Hematopoietic multipotent progenitor cell (in vitro differentiated cells): ENCODE results near the gene PRR18. TPM values are rescaled to one million over a fixed set of nuclear protein-coding genes. Genes with fewer than 3 reads are reported as not detected.

Experiments
- DNase-seq, 3 donors: peaks; one replicate each; pipeline ENCODE4 v3.0.0-alpha.2; 2011 to 2015; ENCODE audit warnings: low read depth in 2 of 3, low spot score in 2 of 3
- total RNA-seq: library from RNA; depleted of rRNA; stranded (reverse); fragments of >200 nt; gene quantifications from one replicate; pipeline ENCODE4 v1.2.3, GENCODE V29; 2012

PRR18 gene
- total RNA-seq, 1 donor: not detected

DNA sequence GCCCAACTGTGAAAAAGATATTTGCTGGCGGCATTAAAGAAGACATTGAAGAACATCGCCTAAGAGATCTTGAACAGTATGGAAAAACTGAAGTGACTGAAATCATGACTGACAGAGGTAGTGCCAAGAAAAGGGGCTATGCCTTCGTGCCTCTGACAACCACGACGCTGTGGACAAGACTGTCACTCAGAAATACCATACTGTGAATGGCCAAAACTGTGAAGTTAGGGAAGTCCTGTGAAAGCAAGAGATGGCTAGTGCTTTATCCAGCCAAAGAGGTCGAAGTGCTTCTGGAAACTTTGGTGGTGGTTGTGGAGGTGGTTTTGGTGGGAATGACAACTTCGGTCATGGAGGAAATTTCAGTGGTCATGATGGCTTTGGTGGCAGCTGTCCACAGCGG is 26.7 kb upstream of the PRR18 start:
- no peak for DNase-seq

DNA sequence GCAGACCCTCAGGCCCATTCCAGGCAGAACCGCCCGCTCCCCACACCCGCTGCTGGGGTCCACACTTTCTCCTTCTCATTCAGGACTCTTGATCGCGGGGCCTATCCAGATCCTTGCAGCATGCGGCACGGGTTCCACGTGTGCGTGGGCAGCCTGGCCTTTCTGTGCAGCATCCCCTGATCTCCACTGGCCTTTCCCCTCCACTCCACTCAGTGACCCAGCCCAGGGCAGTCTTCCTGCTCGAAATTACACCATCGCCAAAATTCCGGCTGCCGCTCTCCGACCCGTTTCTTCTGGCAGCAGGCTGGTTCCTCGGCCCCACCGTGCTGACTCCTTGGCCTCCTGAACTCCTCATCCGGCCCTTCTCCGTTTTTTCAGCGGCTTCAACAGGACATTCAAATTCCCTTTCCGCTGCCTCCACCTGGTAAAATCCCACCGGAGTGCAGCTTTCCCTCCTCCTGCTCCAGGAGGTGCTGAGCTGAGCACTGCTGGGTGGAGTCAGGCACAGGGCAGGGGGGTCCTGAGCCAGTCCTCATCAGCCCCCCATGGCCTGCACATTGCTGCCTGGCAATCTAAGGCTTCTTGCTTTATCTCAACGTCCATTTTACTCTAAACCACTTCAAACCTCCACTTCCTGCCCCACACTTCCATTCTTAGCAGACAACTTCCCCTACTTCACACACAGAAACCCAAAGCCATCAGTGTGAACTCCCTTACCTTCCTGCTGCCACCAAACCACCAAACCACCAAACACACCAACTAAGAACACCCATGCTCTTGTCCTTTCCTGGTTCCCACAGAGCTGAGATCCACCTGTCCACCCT is 25.2 kb upstream of the PRR18 start:
- peak in 2 of 3 donors; percentile 47 to 73 for DNase-seq

DNA sequence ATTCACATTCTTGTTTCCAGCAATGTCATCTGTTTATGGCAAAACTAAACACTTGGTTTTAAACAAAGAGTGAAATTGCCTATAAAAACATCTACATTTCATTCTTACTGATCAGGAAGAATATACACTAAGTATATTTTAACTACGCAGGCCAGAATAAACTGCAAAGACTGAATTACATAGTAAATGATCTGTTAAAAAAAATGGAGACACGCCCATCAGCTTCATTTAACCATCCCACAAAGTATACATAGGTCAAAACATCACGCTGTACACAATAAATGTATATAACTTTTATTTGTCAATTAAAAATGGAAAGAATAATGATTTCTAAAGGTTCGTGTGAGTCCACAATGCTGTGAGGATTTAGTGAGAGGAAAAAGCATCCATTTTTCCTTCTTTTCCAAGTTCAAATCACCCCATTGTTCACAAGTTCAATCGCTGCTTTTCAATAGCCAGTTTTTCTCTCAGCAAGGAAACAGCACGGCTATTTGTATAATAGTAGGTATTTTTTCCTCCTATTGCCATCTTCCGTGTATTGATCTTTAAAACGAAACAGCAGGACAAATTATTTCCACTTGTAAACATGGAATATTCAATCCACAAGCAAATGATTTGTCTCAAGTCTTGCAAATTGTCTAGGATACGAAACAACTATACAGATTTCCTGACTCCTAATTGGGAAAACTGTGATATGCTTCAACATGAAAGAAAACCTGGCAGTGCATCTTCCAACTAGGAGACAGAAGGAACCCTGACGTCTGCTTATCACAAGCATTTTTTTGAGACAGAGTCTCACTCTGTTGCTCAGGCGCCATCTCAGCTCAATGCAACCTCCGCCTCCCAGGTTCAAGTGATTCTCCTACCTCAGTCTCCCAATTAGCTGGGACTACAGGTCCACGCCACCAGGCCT is 23.6 kb upstream of the PRR18 start:
- DNase-seq: no peak

DNA sequence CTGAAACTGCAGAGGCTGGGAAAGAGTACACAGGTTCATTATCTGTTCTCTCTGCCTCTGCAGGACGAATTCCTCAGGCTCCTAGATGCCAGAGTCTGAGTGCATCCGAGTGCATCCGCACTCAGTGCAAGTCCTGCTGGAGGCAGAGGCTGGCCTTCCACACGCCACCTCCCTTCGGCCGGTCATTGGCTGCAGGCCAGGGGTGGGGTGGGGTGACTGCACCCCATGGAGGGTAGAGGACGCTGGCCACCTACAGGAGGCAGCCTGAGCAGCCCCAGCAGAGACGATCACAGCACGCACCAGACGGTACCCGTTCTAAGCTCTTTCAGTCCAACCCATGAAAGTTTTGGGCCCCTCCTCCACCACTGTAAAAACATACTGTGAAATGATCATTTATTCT is 22.4 kb upstream of the PRR18 start:
- no peak for DNase-seq

DNA sequence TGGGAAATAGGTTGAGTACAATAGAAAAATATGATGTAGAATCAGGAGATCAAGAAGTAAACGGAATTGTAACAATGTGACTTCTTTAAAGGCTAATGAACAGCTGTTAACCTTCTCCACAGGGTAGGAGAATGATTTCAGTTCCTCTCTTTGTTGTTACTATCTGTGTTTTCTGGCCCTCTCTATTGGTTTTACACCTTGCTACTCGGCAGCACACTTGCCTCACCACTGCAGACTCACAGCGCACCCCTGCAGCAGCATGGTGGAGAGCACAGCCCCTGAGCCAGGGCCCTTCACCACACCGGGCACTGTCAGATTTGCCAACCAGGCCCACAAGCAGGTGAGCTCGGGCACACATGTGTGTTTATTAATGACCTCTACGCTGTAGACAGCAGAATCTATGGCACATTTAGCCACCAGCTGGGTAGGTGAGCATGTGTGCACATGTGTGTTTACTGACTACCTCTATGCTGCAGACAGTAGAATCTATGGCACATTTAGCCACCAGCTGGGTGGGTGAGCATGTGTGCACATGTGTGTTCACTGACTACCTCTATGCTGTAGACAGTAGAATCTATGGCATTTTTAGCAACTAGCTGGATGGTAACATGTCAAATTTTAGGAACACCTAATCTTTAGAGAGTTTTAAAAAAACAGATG is 17.3 kb upstream of the PRR18 start:
- no peak for DNase-seq

DNA sequence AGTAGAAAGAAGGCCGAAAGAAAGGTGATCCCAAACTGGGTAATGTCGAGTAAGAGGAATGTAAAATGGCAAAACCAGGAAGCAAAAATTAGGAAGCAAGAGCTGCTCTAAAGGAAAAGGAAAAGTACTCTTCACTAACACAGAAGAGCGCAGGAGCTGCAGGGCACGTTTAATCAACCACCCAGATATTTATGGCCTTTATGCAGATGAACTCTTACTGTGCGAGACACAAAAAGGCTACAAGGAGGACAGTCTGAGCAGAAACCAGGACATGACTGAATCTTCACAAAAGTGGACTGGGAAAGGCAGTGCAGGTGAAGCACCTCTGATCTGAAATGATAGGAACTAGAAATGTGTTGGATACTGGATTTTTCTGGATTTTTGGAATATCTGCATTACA is 15.2 kb upstream of the PRR18 start:
- no peak for DNase-seq

DNA sequence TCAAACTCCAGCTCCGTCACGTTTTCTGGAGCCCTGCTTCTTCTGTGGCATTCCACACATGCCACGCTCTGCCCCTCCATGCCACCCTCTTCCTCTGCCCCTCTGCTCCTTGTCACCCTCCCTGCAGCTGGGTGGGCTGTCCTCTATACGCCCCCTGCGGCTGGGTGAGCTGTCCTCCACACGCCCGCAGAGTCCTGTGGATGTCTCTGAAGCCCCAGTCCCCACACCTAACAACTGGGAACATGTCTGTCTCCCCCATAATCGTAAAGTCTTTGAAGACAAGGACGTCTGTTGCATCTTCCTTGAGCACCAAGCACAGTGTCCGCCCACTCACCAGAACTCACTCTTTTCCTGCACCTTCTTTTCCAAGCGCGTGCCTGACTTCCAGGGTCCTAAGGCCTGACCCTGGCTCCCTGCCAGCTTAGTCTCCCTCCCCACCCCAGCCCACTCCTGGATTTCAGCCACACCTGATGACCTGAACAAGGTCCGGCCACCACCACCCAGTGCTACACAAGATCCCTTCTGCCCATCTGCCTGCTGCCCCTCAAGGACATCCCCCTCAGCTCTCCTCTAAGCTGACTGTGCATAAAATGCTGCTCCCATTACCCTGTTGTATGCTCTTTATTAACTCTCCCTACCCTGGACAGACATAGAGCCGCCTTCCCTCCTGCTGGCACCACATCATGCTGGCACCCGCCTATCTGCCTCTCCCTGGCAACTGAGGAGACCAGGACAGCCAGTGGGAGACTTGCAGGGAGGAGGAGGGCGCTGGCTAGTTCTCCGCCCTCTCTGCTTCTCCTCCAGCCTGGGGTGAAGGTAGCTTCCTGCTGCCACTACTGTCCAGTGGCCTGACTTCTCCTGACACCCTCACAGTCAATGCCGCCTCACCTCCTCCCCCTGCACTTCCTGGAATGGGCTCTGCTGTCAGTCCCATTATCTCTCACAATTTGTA is 10.7 kb upstream of the PRR18 start:
- DNase-seq: no peak

DNA sequence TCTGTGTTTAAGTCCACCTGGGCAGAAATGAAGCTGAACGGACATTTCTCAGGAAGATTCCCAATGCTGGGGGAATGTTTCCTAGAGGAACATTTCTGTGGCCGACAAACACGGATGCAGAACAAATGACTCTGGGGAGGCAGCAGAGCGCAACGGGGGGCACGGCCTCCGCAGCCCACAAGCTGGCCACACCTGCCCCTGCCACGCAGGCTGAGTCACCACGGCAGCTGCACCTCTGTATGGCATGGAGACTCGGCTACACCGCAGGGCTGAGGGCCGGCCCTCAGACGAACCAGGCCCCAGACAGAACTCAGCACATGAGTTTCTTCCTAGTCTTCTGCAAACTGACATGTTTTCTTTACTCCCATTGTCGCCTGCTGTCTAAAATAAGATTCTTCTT is 10.0 kb upstream of the PRR18 start:
- DNase-seq: no peak

DNA sequence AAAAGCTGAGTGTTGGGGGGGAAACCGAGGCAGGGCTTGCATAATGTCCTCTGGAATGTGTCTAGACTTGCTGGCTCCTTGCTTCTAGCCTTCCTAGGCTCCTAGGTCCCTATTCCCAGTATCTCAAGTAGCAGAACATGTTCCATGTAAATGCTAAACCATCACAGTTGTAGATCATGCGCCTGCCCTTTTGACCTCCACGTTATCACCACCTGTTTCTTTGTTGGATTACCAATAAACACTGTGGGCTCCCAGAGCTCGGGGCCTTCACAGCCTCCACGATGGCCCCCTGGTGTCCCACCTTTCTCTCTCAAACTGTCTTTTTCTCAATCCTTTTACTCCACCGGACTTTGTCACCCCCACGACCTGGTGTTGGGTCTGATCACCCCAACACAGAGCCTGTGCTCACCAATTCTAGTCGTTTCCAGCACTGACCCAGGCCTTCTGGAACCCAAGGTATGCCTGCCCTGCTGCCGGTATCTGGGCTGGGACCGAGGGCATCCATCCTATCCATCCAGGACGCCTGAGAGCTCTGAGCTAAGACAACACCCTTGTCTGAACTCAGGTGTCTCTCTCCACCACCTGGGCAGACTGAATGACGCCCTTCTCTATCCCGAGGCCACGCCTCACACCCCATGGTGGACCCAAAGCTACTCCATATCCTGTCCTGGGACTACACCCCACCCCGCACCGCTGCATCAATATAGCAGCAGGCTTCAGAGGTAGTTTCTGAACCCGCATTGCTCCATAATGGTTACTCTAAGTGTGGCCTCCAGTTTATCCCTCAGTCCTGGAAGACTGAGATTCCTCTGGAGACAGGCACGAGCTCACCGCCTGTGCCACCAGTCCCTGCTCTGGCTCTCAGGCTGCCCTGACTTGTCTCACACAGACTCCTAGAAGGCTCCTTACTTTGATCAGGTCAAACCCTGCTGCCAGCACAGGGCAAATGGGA is 9.3 kb upstream of the PRR18 start:
- DNase-seq: no peak

DNA sequence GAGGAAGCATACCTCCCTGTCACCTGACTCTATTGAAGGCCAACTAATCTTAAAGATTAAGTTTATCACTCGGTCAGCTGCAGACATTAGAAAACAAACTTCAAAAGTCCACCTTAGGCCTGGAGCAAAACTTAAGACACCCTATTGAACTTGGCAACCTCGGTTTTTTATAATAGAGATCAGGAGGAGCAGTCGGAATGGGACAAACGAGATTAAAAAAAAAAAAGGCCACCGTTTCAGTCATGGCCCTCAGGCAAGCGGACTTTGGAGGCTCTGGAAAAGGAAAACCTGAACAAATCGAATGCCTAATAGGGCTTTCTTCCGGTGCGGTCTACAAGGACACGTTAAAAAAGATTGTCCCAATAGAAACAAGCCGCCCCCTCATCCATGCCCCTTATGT is 7.2 kb upstream of the PRR18 start:
- no peak for DNase-seq

DNA sequence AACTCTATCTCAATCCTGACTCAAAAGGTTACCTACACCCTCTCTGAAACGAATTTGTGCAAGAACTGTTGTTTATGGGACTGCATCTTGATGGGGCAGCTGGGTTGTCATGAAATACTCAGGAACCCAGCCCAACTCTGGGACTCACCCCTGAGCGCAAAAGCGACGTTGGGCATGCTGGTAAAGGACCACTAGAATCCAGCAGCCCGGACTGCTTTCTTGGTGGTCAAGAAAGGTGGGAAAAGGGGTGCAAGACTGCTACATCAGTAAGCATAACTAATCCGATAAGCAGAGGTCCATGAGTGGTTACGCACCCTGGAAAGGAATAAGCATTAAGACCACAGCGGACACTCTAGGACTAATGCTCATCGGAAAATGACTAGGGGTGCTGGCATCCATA is 6.3 kb upstream of the PRR18 start:
- no peak for DNase-seq

DNA sequence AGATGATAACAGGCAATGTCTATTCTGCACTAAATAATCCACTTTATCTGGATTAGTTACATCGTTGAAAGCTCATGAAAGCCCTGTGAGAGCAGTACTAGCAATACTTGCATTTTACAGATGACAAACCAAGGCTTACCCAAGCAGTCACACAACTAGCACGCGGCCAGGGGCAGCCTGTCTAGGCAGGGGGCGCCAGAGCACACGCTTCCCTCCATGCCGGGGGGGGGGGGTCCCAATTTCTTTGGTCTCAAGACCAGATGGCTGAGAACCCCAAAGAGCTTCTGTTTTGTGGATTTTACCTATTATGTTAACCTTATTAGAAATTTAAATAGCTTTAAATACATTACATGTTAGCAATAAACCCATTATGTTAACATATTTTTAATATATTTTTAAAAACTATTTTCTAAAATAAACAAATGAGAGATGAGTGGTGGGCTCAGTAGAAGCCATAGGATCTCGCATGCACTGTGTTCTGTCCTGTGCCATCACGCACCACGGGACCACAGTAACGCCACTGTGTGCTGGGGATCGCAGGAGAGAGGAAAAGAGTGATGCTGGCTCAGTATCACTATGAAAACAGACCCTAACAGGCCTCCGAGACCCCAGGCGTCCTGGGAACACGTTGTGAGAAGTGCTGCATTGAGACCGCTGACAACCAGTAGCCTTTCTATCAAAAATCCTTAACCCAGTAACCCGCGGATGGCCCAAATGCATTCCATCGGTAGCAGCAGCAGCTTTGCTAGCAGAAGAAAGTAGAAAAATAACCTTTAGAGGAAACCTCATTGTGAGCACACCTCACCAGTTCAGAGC is 5.3 kb upstream of the PRR18 start:
- peak in 2 of 3 donors; percentile 62 to 84 for DNase-seq

DNA sequence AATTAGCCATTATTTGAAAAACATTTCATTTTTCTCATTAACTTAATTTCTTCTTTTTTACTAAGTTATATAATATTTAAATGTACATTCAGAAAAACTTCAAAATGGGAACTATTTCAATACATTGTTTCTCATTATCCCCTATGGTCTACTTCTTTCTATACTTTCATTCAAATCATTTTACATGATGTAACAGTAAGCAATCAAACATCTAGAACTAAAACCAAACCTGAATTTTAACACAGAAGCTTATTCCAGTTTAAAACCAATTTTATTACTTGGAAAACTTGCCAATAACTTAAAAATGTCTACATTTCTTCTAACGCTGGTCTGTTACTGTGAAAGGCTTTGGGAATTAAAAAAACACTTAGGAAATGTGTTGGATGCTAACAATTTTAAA is 4.6 kb upstream of the PRR18 start:
- no peak for DNase-seq

DNA sequence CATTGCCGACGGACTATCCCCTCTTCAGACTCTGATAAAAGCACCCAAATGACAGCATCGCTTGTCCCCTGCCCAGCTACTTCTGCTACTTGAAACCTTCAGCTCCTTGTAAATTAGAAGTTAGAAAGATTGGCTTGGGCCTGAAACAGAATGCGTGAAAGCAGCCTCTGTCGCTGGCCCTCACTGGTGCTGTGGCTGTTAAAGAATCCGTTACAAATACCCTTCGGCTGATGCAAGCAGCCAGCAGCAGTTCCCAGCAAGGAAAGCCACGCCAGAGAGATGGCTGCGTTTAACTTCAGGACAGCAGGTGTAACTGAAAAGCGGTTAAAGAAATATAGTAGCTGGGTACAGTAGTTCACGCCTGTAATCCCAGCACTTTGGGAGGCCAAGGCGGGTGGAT is 2.4 kb upstream of the PRR18 start:
- no peak for DNase-seq

DNA sequence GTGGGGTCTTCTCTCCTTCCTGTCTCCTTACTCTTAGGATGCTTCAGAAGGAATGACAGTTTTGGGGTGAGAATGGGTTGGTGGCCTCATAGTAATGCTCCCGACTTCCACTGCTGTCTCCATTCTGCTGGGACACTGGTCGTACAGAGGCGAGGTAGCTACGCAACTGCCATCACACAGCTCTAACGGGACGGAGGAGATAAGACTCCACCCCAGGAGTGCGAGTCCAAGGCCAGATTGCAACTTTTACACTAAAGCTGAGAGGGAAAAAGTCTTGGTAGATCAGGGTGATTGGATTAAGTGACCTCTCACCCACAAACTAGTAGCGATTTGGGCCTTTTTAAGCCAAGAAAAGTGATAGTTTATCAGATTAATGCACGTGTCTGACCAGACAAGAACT is 1.8 kb upstream of the PRR18 start:
- DNase-seq: no peak

DNA sequence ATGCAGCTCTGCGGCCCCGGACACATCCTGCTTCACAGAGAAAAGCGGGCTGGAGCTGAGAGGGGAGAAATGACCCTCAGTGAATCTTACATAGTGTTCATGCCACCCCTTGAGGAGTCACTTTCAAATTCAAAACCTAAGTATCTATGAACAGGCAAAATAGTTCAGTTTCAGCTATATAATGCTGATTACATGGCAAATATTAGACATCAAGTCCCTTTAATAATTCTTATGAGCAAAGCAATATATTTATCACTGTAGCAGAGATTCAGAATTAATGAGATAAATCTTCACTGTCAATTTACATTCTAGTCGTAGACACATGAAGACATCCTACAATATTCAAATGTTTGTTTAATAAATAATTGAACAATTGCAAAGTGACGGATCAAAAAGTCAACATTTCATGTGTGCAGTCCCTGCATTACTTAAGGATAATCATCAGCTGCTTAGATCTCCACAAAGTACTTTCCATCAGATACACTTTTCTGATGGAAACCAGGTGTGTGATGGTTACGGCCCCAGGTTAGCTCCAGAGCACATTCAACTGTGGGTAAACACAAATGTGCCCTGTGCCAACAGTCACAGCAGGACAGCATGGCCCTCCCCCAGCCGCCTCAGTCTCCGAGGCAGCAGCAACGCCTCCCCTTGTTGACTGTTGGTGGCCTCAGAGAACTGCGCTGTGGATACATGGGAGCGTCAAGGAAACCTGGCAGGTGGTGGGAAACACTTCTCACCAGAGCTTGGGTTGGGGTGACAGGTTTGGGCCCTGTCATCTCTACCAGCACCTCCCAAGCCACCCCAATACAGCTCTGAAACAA is 787 bp upstream of the PRR18 start:
- no peak for DNase-seq
